ENCODE results near the gene GPR173.

GPR173 gene

DNA sequence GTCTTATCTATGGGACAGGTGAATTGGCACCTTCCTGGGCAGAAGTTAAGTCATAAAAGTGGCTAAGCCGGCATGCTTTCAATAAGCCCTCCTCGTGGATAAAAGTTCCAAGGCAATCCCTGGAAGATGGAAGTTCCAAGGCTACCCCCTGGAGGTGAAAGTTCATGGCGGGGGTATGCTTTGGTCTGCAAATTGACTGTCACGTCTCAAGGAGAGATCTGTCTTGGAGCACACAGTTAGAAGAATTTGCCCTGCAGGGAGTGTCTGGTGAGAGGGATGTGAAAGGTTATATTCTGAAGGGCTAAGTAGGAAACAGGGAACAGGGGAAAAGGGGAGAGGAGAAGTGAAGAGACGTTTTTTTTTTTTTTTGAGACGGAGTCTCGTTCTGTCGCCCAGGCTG lies 26.2 kb upstream of the GPR173 start:
- Histone ChIP-seq H3K4me3 (ENCODE audit: low read depth, low read length) (no peak overlapping the region), H3K4me1 (ENCODE audit: control insufficient read depth, insufficient read depth, low read length, unreplicated experiment) (no peaks in the 10 kb centered on the region), H2AFZ (ENCODE audit: low read length, unreplicated experiment) (no peak overlapping the region), H3K79me2 (ENCODE audit: control insufficient read depth, insufficient read depth, low read length, unreplicated experiment) (no peaks in the 10 kb centered on the region), H3K27me3 (ENCODE audit: insufficient read depth, low read length) (no peaks in the 10 kb centered on the region), H3K36me3 (ENCODE audit: insufficient read depth, low read length) (no peaks in the 10 kb centered on the region), H3K27ac (ENCODE audit: low read depth, low read length) (no peak overlapping the region)

DNA sequence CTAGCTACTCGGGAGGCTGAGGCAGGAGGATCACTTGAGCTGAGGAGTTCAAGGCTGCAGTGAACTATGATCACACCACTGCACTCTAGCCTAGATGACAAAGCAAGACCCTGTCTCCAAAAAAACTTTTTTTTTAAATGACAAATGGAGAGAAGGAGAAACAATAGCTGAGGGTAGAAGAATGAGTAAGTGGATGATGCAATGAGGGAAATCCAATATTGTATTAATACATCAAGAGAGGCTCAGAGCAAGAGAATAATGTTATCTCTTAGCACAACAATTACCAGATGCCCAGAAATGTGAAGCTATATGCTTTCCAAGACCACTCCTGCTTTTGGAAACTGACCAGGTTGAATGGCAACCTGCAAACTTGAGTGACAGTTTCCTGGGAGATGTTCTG lies 19.9 kb upstream of the GPR173 start:
- Histone ChIP-seq H3K27ac (ENCODE audit: low read depth, low read length) (no peak overlapping the region), H3K4me1 (ENCODE audit: control insufficient read depth, insufficient read depth, low read length, unreplicated experiment) (no peaks in the 10 kb centered on the region), H2AFZ (ENCODE audit: low read length, unreplicated experiment) (no peak overlapping the region), H3K27me3 (ENCODE audit: insufficient read depth, low read length) (peaks cover 6% of the 10 kb centered on the region; the same call in 1 of the 2 replicates), H3K79me2 (ENCODE audit: control insufficient read depth, insufficient read depth, low read length, unreplicated experiment) (no peaks in the 10 kb centered on the region), H3K36me3 (ENCODE audit: insufficient read depth, low read length) (no peaks in the 10 kb centered on the region), H3K4me3 (ENCODE audit: low read depth, low read length) (no peak overlapping the region)

DNA sequence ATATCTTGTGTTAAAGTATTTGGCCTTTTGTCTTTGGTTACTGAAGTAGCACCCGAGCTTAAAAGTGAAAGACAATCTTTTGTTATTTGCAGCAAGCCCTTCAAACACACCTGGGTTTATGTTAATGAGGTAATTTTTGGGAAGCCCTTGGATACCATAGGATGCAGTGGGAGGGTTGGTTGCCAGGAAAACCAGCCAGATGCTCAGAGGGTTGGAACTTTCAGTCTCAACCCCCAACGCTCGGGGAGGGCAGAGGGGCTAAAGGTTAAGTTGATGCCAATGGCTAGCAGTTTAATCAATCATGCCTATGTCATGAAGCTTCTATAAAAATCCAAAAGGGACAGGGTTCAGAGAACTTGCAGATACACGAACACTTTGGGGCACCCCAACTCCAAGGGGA lies 17.2 kb upstream of the GPR173 start:
- Histone ChIP-seq H3K4me3 (ENCODE audit: low read depth, low read length) (no peak overlapping the region), H3K79me2 (ENCODE audit: control insufficient read depth, insufficient read depth, low read length, unreplicated experiment) (no peaks in the 10 kb centered on the region), H2AFZ (ENCODE audit: low read length, unreplicated experiment) (no peak overlapping the region), H3K4me1 (ENCODE audit: control insufficient read depth, insufficient read depth, low read length, unreplicated experiment) (no peaks in the 10 kb centered on the region), H3K27me3 (ENCODE audit: insufficient read depth, low read length) (peaks cover 14% of the 10 kb centered on the region; the same call in 1 of the 2 replicates), H3K36me3 (ENCODE audit: insufficient read depth, low read length) (no peaks in the 10 kb centered on the region), H3K27ac (ENCODE audit: low read depth, low read length) (no peak overlapping the region)

DNA sequence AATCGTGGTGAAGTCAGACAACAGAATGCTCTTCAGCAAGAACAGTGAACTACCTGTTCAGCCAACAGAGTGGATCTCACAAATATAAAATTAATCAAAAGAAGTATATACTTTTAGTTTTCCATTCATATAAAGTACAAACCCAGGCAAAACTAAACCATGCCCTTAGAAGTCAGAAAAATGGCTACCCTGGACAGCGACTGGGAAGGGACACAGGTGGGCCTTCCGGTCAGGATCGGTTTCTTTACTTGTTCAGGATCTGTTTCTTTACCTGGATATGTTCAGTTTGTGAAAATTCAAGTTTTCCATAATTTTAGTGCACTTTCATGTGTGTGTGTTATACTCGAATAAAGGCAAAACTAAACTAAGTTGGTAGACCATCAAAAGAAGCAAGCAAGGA lies 12.4 kb upstream of the GPR173 start:
- H3K4me1 ChIP-seq (ENCODE audit: control insufficient read depth, insufficient read depth, low read length, unreplicated experiment), result no peaks in the 10 kb centered on the region
- H2AFZ ChIP-seq (ENCODE audit: low read length, unreplicated experiment), result no peak overlapping the region
- H3K79me2 ChIP-seq (ENCODE audit: control insufficient read depth, insufficient read depth, low read length, unreplicated experiment), result no peaks in the 10 kb centered on the region
- H3K27me3 ChIP-seq (ENCODE audit: insufficient read depth, low read length), result peaks cover 18% of the 10 kb centered on the region; the same call in 1 of the 2 replicates
- H3K36me3 ChIP-seq (ENCODE audit: insufficient read depth, low read length), result no peaks in the 10 kb centered on the region
- H3K27ac ChIP-seq (ENCODE audit: low read depth, low read length), result no peak overlapping the region
- no peak overlapping the region for H3K4me3 ChIP-seq (ENCODE audit: low read depth, low read length)

DNA sequence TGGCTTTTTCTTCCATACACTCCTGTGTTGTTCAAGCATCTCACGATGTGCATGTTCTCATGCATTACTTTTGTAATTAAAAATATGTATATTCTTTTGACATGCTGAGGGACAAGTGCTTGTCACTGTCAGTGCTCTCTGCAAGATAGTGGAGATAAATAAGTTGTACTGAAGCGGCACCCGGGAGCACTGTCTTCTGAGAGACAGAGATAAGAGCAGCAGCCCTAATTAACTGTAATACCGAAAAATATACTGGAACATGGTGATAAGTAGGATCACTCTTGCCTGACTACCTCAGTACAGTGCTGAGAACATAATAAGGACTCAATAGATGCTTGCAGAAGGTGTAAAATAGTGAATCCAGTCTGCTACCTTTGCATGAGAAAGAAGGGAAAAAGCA lies 9.4 kb upstream of the GPR173 start:
- Histone ChIP-seq H3K79me2 (ENCODE audit: control insufficient read depth, insufficient read depth, low read length, unreplicated experiment) (no peaks in the 10 kb centered on the region), H3K36me3 (ENCODE audit: insufficient read depth, low read length) (no peaks in the 10 kb centered on the region), H3K4me3 (ENCODE audit: low read depth, low read length) (no peak overlapping the region), H2AFZ (ENCODE audit: low read length, unreplicated experiment) (no peak overlapping the region), H3K27ac (ENCODE audit: low read depth, low read length) (no peak overlapping the region), H3K27me3 (ENCODE audit: insufficient read depth, low read length) (peaks cover 12% of the 10 kb centered on the region; the same call in 1 of the 2 replicates), H3K4me1 (ENCODE audit: control insufficient read depth, insufficient read depth, low read length, unreplicated experiment) (no peaks in the 10 kb centered on the region)

DNA sequence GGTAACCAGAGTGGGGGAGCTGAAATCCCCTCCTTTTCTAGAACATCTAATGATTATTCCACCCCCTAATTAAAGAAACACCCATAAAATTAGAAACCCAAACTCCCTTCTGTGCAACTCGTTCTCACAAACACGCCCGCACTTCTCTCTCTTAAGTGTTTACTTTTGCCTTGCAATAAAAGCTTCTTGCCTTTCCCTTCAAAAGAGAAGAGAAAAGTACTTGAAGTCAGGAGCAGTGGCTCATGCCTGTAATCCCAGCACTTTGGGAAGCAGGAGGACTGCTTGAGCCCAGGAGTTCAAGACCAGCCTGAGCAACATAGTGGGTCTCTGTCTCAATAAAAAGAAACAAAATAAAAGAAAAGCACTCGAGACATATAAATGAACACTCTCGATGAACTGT lies 3.6 kb upstream of the GPR173 start:
- H3K79me2 ChIP-seq (ENCODE audit: control insufficient read depth, insufficient read depth, low read length, unreplicated experiment), result peaks cover 16% of the 10 kb centered on the region
- no peak overlapping the region for H3K27ac ChIP-seq (ENCODE audit: low read depth, low read length)
- no peak overlapping the region for H2AFZ ChIP-seq (ENCODE audit: low read length, unreplicated experiment)
- 0 out of 2 replicates have a peak, but pooled peaks cover 4% of the 10 kb centered on the region for H3K27me3 ChIP-seq (ENCODE audit: insufficient read depth, low read length)
- H3K4me1 ChIP-seq (ENCODE audit: control insufficient read depth, insufficient read depth, low read length, unreplicated experiment), result peaks cover 7% of the 10 kb centered on the region
- H3K4me3 ChIP-seq (ENCODE audit: low read depth, low read length), result no peak overlapping the region
- H3K36me3 ChIP-seq (ENCODE audit: insufficient read depth, low read length), result no peaks in the 10 kb centered on the region

DNA sequence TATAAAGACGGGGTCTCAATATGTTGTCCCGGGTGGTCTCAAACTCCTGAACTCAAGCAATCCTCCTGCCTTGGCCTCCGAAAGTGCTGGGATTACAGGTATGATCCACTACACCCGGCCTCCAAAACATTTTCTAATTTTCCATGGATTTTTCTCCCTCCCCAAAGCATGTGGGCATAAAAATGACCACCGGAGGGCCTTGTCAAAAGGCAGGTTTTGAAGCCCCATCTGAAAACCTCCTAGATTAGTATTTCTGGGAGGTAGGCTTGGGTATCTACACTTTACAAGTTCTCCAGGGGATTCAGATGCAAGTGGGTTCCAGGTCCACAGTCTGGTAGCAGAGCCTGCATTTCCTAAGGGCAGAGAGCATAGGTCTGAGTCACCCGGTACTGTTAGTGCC lies 1.4 kb upstream of the GPR173 start:
- H3K79me2 ChIP-seq (ENCODE audit: control insufficient read depth, insufficient read depth, low read length, unreplicated experiment), result peaks cover 38% of the 10 kb centered on the region
- H3K27me3 ChIP-seq (ENCODE audit: insufficient read depth, low read length), result no peaks in the 10 kb centered on the region
- H3K4me3 ChIP-seq (ENCODE audit: low read depth, low read length), result no peak overlapping the region
- H3K27ac ChIP-seq (ENCODE audit: low read depth, low read length), result no peak overlapping the region
- no peak overlapping the region for H2AFZ ChIP-seq (ENCODE audit: low read length, unreplicated experiment)
- H3K4me1 ChIP-seq (ENCODE audit: control insufficient read depth, insufficient read depth, low read length, unreplicated experiment), result peaks cover 18% of the 10 kb centered on the region
- no peaks in the 10 kb centered on the region for H3K36me3 ChIP-seq (ENCODE audit: insufficient read depth, low read length)

DNA sequence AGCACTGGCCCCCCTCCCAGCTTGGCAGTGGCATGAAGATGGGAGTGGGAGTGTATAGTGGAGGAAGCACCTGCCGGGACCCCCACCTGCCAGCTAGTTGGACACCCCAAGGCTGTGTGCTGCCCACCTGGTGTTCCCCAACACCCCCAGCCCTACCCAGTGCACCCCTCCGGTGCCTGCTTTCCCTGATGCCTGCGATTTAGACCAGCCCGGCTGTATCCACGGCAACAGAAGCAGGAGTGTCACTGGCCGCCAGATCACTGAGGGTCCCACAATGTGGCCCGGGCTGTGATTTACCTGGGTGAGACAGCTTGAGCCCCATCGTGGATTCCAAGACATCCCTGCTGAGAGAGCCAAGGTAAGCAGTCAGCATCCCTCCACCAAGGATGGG lies 533 bp downstream of the GPR173 start:
- peak overlapping the region; percentile 86 for H3K4me3 ChIP-seq (ENCODE audit: low read depth, low read length)

DNA sequence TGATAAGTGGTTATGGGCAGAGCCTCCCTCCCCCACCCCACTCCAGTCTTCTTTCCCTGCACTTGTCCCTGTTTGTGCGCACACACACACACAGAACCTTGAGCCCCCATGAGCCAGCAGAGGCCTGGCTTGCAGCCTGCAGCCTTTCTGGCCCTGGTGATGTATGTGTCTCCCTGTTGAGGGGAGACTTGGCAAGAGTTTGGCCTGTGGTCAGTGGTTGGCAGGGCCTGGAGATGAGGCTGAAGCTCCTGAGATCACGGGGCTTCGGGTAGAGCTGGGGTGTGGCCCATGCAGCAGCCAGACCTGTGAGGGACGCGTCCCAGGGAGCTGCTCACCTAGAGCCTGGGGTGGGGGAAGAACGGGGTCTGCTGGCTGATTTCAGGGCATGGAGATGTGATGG lies 2.3 kb downstream of the GPR173 start:
- Histone ChIP-seq H2AFZ (ENCODE audit: low read length, unreplicated experiment) (no peak overlapping the region), H3K36me3 (ENCODE audit: insufficient read depth, low read length) (no peaks in the 10 kb centered on the region), H3K79me2 (ENCODE audit: control insufficient read depth, insufficient read depth, low read length, unreplicated experiment) (peaks cover 65% of the 10 kb centered on the region), H3K4me1 (ENCODE audit: control insufficient read depth, insufficient read depth, low read length, unreplicated experiment) (peaks cover 18% of the 10 kb centered on the region), H3K27ac (ENCODE audit: low read depth, low read length) (no peak overlapping the region), H3K27me3 (ENCODE audit: insufficient read depth, low read length) (no peaks in the 10 kb centered on the region), H3K4me3 (ENCODE audit: low read depth, low read length) (peak overlapping the region; percentile 86)

More for the DNA sequence above, 533 bp downstream of the GPR173 start:
- no peaks in the 10 kb centered on the region for H3K36me3 ChIP-seq (ENCODE audit: insufficient read depth, low read length)
- H2AFZ ChIP-seq (ENCODE audit: low read length, unreplicated experiment), result no peak overlapping the region
- H3K27me3 ChIP-seq (ENCODE audit: insufficient read depth, low read length), result no peaks in the 10 kb centered on the region
- H3K27ac ChIP-seq (ENCODE audit: low read depth, low read length), result no peak overlapping the region
- peaks cover 18% of the 10 kb centered on the region for H3K4me1 ChIP-seq (ENCODE audit: control insufficient read depth, insufficient read depth, low read length, unreplicated experiment)
- H3K79me2 ChIP-seq (ENCODE audit: control insufficient read depth, insufficient read depth, low read length, unreplicated experiment), result peaks cover 54% of the 10 kb centered on the region

DNA sequence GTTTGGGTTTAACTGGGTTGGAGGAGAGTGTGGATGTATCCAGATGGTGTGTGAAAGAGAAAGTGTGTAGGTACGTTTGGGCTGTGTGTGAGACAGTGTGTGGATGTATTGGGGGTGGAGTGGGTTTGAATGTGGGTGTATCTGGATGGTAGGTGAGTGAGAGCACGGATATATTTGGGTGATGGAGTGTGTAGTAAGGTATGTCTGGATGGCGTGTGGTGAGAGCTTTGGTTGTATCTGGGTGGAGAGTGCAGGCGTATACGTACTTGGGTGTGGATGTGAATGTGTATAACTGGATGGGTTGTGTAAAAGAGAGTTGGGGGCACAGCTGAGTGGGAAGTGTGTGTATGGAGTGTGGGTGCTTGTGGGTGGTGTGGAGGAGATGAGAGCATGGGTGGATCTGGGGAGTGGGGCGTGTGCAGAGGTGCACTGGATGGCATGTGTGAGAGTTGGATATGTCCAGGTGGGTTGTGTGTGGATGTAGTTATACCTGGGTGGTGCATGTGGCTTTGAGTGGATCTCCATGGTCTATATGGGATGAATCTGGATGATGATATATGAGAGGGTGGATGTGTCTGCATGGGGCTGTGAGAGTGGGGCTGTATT lies 6.8 kb downstream of the GPR173 start:
- Histone ChIP-seq H3K79me2 (ENCODE audit: control insufficient read depth, insufficient read depth, low read length, unreplicated experiment) (peaks cover 48% of the 10 kb centered on the region), H2AFZ (ENCODE audit: low read length, unreplicated experiment) (no peak overlapping the region), H3K4me3 (ENCODE audit: low read depth, low read length) (no peak overlapping the region), H3K27ac (ENCODE audit: low read depth, low read length) (no peak overlapping the region), H3K36me3 (ENCODE audit: insufficient read depth, low read length) (no peaks in the 10 kb centered on the region), H3K27me3 (ENCODE audit: insufficient read depth, low read length) (no peaks in the 10 kb centered on the region), H3K4me1 (ENCODE audit: control insufficient read depth, insufficient read depth, low read length, unreplicated experiment) (peaks cover 7% of the 10 kb centered on the region)

DNA sequence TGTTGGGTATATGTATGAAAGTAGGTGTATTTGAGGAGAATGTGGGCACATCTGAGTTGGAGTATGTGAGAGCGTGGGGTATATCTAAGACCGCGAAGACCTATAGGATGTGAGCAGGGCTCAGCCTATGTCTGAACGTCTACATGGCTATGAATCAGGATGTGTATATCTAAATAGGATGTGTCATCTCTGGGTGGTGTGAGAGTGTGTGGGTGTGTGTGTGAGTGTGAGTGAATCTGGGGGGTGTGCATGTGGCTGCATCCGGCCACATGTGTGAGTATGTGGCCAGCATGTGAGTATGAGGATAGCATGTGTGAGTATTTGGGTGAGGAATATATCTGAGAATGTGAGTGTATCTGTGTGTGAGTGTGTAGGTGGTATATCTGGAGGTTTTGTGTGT lies 7.7 kb downstream of the GPR173 start:
- no peak overlapping the region for H3K4me3 ChIP-seq (ENCODE audit: low read depth, low read length)
- H2AFZ ChIP-seq (ENCODE audit: low read length, unreplicated experiment), result no peak overlapping the region
- H3K79me2 ChIP-seq (ENCODE audit: control insufficient read depth, insufficient read depth, low read length, unreplicated experiment), result peaks cover 38% of the 10 kb centered on the region
- no peaks in the 10 kb centered on the region for H3K27me3 ChIP-seq (ENCODE audit: insufficient read depth, low read length)
- H3K4me1 ChIP-seq (ENCODE audit: control insufficient read depth, insufficient read depth, low read length, unreplicated experiment), result no peaks in the 10 kb centered on the region
- no peak overlapping the region for H3K27ac ChIP-seq (ENCODE audit: low read depth, low read length)
- H3K36me3 ChIP-seq (ENCODE audit: insufficient read depth, low read length), result no peaks in the 10 kb centered on the region
